Ishikawa (cell line): ENCODE measurements around the gene ZMIZ1.

Experiments
- EP300 ChIP-seq: IDR thresholded peaks from 2 replicates; pipeline ENCODE4 v1.6.1; 2012; ENCODE audit warnings: borderline replicate concordance
- NFIC ChIP-seq: IDR thresholded peaks from 2 replicates; pipeline ENCODE4 v1.6.1; 2012
- RAD21 ChIP-seq: IDR thresholded peaks from 2 replicates; pipeline ENCODE4 v1.6.1; 2012; ENCODE audit warnings: low read depth
- YY1 ChIP-seq: IDR thresholded peaks from 2 replicates; pipeline ENCODE4 v1.6.1; 2012; ENCODE audit warnings: low read depth
- TF ChIP-seq, protein P1 (sequence below): IDR thresholded peaks from 2 replicates; pipeline ENCODE4 v1.6.1; 2012

DNA sequence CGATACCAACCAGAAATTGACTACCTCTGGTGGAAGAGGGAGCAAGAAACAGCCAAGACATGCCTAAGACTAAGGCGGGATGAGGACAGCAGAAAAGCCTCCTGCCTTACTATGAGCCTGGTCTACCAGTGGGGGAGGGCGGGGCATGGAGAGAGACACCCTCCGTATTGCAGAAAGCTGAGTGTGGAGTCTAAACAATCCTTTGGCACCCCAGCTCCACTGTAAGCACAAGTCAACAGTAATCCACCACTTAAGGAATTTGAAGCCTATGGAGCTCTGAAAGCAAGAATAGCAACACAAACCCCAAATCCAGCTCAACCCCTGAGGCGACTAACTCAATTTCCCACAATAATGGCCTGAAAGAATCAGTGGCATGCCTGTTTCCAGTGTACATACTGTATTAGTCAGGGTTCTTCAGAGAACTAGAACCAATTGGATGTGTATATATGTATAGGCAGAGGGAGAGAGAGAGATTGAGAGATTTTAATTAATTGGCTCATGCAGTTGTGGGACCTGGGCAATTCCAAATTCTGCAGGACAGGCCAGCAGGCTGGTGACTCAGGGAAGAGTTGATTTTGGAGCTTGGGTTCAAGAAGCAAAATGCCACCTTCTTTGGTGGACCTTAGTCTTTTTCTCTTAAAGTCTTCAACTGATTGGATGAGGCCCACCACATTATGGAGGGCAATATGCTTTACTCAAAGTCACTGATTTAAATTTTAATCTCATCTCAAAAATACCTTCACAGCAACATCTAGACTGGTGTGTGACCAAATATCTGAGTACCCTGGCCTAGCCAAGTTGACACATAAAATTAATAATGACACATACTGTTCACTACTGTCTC, 292.0 kb downstream of the ZMIZ1 start:
- TF ChIP-seq NFIC = no peak
- TF ChIP-seq, protein P1, sequence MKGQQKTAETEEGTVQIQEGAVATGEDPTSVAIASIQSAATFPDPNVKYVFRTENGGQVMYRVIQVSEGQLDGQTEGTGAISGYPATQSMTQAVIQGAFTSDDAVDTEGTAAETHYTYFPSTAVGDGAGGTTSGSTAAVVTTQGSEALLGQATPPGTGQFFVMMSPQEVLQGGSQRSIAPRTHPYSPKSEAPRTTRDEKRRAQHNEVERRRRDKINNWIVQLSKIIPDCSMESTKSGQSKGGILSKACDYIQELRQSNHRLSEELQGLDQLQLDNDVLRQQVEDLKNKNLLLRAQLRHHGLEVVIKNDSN = no peak
- TF ChIP-seq RAD21 = no peak
- TF ChIP-seq EP300 = no peak
- no peak for TF ChIP-seq YY1
